Glomerular visceral epithelial cell (primary cell): ENCODE measurements around the gene ALDH4A1.

Source experiments
- DNase-seq: peaks from one replicate; pipeline ENCODE4 v3.0.0-alpha.2; 2016; ENCODE audit errors: extremely low spot score

The ALDH4A1 gene

GRCh38 chr1:18939398-18940302 is 37.3 kb upstream of the ALDH4A1 start:
- no peak for DNase-seq

GRCh38 chr1:18938707-18939070 is 36.3 kb upstream of the ALDH4A1 start:
- no peak for DNase-seq

- peak; percentile 82 for DNase-seq
Measured at GRCh38 chr1:18938008-18938706, 35.8 kb upstream of the ALDH4A1 start.

DNA sequence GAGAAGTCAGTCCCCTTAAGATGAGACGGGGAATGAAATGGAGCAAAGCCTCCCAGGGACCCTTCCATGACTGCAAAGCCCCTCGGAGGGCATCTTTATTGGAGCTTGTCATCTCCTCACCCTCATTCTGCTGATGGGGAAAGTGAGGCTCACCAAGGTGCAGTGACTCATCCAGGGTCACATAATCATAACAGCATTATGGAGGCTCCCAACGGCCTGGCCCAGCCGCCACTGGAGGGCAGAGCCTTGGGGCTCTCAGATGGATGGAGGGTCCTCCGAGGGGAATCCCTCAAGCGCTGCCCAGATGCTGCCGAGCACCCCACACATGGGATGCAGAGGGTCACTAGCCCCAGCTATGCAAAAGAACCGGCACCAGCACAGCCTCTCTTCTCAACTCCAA is 35.2 kb upstream of the ALDH4A1 start:
- no peak for DNase-seq

- no peak for DNase-seq
Measured at GRCh38 chr1:18936814-18937481, 34.6 kb upstream of the ALDH4A1 start.

DNA sequence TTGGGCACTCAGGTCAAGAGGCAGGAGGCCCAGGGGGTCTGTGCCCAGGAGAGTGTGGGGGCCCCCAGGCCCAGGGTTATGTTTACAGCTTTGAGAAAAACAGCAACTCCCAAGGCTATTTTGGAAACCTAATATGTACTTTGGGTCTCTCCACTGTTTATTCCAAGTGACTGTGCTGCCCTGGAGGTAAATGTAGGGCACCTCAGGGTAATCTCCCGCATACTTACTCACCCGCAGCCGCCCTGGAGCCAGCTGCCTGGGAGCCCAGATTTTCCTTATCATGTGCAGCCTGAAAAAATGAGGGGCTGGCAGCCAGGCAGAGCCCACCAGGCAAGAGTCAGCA is 34.1 kb upstream of the ALDH4A1 start:
- no peak for DNase-seq

GRCh38 chr1:18934205-18935000 is 32.0 kb upstream of the ALDH4A1 start:
- DNase-seq = no peak

GRCh38 chr1:18932879-18933278 is 30.5 kb upstream of the ALDH4A1 start:
- no peak for DNase-seq

DNA sequence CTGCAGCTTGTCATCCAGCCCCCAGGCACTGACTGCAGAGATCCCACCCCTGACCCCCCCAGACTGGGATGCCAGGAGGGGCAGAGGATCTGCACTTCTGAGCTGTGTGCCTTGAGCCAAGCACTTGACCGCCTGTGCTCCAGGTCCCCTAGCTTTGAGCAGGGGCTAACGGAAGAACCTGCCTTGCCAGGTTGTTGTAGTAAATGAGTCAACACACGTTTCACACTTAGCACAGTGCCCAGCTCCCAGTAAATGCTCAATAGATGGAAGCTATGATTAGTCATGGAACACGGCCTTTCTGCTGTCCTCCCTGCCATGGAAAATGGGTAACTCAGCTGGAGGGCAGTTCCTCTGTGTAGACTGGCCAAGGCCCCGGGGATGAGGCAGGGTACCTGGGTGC is 30.0 kb upstream of the ALDH4A1 start:
- peak; percentile 52 for DNase-seq

DNA sequence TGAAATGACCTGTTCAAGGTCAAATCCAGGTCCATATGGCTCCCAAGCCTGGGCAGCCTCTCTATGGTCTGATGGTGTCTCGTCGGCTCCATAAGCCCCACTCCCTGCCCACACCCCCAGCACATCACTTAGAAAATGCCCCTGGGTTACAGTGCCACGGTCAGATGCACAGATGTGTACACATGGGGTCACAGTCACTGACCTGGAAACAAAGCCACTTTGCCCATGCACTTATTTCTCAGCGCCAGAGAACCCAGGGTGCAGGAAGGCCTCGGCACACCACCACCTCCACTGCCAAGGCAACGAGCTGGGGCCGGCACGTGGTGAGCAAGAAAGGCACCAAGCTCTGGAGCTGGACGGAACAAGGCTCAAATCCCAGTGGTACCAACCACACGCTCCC is 29.4 kb upstream of the ALDH4A1 start:
- DNase-seq = peak; percentile 30

- DNase-seq = peak; percentile 79
Measured at GRCh38 chr1:18929686-18930085, 27.3 kb upstream of the ALDH4A1 start.

DNA sequence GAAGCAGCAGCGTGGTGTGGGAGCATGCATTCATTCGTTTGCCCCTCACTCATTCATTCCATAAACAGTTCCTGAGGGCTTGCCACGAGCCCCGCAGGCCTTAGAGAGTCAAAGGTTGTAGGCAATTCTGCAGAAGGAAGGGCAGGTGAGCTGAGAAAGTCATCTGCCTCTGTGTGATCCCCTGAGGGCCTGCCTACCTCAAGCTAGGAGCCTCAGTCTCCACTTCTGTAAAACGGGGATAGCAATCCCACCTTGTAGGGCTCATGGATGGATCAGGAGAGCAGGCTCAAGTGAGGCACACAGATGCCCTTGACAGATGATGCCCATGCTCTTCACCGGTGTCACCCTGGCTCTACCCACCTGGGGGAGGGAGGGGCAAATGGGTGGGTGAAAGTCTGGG is 26.6 kb upstream of the ALDH4A1 start:
- no peak for DNase-seq

GRCh38 chr1:18928406-18928805 is 26.1 kb upstream of the ALDH4A1 start:
- DNase-seq = no peak

- DNase-seq = peak; percentile 70
Measured at GRCh38 chr1:18927654-18928272, 25.4 kb upstream of the ALDH4A1 start.

DNA sequence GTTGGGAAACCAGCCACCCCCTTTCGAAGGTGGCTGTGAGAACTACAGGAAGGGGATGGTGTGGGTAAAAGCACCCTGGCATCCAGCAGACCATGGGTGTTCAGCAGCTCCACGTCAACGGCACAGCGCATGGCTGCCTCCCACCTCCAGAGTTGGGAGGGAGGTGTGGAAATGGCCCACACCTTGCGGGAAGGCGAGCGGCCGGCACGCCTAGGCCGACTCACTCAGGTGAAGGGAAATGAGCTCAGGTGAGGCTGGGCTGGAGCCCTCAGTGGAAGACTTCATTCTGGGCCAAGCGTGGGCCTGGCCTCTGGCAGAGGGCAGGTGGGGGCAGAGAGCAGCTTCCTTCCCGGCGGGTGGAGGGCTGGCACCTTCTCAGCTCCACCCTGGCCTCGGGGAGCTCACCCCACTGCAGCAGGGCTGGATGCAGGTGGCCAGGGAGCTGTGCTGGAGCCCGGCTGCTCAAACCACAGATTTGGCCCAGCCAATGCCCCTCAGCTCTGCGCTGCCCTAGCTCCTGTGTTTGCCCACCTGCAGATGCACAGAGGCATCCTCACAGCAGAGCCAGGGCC is 24.8 kb upstream of the ALDH4A1 start:
- peak; percentile 64 for DNase-seq

DNA sequence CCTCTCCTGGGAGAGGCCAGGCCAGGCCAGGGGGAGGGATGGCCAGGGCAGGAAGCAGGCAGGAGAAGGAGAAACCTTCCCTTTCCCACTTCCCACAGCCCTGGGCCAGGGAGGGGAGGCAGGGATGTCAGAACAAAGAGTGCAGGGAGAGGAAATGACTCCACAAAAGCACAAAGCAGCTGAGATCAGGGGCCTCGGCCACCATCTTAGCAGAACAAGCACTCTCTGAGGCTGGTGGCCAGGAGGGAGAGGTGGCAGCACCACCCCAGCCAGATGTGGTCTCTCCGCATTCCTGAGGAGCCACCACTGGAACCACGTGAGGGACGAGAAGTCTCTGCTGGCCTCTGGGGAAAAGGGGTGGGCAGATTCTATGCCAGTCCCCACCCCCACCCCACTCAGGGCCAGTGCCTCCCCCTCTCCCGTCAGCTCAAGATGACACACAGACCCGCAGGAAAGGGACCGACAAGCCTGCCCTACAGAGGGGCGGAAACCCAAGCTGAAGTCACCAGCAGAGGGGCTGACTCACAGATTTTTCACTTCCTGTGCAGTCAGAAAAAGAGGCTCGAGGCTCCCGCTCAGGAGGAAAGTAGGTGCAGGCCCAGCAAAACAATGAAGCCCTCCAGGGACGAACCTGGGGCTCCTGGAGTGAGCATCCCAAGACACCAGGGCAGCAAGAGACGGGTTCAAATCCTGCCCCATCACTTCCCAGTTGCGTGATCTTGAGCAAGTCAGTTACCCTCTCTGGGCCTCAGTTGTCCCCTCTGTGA is 24.1 kb upstream of the ALDH4A1 start:
- DNase-seq = peak; percentile 98

DNA sequence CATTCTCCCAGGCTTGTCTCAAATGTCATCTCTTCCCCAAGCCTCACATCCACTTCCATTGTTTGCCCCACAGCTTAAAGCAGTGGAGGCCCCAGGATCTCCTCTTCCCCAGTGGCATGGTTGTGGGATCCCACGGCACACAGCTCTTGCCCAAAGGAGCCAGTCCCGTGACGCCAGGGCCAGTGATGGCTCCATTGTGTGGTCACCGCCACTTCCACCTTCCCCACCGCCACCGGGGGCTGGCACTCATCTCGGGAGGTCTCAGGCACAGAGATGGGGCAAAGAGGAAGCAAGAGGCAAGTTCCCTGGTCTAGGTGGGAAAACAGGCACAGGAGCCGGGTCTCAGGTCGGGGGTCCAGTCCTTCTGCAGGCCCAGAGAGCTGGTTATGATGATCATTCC is 22.9 kb upstream of the ALDH4A1 start:
- DNase-seq = no peak

GRCh38 chr1:18924221-18924691 is 21.9 kb upstream of the ALDH4A1 start:
- peak; percentile 40 for DNase-seq

- no peak for DNase-seq
Measured at GRCh38 chr1:18923756-18924211, 21.4 kb upstream of the ALDH4A1 start.
